GM21447 (cell line): ENCODE data around the gene HECTD4.
A peak's percentile ranks its signal among the peaks of the same experiment; 100 is the strongest.

Experiments used
- ATAC-seq: cut with Tn5 transposase; IDR thresholded peaks from one replicate; pipeline ENCODE4 v1.9.1; 2021; ENCODE audit not compliant: unreplicated experiment

HECTD4 gene

GRCh38 chr12:112322882-112323547, 59.2 kb downstream of the HECTD4 start:
- ATAC-seq, result no peak

DNA sequence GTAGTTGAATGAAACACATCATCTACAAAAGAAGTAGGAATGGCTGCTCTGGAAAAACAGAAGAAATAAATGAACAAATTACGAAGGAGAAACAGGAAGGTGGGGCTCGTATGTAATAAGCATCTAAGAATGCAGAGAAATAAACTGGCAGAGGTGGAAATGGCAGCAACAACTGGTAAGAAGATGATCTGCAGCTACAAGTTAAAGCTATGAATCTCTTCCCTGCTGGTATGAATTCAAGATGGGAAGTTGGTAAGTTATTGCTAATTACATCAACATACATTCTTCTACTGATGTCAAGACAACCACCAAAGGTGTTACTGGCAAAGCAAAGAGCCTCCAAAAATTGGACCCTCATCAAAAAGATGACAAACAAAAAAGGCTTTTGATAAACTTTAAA, 59.8 kb downstream of the HECTD4 start:
- ATAC-seq, result no peak

DNA sequence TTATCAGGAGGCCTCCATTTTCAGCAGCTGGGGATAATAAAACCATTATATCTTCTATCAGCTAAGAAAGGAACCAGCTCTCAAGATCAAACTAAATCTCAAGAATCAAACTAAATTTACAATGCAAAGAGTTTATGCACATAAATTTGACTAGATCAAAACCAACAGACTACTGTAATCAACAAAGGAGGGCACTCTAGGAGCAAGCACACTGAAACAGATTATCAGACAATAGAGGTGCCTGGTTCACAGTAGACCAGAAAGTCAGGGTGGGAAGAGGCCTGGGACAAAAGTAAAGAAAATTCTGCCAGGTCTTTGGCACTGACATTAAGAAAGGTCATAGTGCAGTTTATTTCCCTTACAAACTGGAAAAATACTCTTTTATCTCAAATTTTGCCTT, 61.0 kb downstream of the HECTD4 start:
- ATAC-seq, result no peak

DNA sequence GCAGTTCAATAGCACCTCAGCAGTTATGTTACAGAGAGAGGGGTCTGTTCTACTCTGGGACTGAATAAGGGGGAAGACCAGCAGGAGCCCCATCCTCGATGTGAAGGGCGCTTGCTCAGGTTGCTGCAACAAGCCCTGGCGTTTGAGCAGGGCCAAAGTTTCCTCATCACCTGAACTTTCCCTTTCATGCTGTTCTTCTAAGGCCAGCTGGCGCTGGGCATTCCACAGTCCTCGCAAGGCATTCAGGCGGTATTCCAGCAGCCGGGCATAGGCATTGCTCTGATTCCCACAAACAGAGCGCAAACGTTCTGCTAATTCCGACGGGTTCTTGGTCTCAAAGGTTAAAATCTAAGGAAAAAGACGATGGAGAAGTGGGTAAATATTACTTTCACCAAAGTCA, 62.8 kb downstream of the HECTD4 start:
- no peak for ATAC-seq

DNA sequence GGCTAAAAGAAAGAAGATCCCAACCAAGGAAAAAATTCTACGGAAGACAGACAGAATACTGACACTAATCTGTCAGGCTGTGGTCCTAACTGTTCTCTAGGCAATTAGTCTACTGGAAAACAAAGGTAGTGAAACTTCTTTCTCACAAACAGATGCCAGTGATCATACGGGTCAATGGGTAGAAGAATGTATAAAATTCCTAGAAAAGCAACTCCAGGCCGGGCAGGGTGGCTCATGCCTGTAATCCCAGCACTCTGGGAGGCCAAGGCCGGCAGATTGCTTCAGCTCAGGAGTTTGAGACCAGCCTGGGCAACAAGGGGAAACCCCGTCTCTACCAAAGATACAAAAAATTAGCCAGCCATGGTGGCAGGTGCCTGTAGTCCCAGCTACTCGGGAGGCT, 64.8 kb downstream of the HECTD4 start:
- no peak for ATAC-seq

- no peak for ATAC-seq
Measured at GRCh38 chr12:112314981-112315380, 67.2 kb downstream of the HECTD4 start.

GRCh38 chr12:112309797-112310196, 72.4 kb downstream of the HECTD4 start:
- no peak for ATAC-seq

DNA sequence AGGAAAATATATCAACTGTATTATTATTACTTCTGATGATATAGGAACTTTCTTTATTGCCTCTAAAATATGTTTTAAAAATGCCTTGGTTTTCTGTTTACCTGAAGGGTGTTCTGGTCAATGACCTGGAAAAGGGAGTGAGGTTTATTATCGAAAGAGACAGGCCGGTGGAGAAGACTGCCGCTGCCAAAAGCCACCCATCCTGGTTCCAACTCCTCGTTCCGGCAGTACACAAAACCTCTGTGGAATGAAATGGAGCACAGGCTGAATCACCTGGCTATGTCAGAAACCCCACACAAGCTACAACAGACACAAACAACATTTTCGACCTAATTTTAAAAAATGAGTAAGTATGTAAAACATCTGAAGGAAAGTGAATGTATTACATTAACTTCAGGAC, 73.6 kb downstream of the HECTD4 start:
- ATAC-seq, result no peak

- no peak for ATAC-seq
Measured at GRCh38 chr12:112308161-112308560, 74.1 kb downstream of the HECTD4 start.

GRCh38 chr12:112307317-112308011, 74.8 kb downstream of the HECTD4 start:
- ATAC-seq, result no peak

DNA sequence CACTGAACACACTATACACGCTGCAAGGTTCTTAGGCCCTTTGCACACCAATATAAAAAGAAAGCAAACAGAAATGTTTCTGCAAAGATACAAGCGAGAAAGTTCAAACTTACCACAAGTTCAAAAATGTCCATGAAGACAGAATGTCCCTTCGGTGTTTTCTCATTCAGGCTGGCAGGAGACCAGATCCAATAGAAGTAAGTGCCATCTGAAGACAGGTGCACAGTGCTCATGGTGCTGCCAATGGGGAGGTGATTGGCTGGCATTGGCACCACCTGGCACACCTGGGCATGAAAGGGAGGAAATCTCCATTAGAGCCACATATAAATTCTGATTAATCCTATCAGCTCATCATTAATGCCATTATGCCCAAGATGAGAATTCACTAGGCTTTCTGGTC, 76.3 kb downstream of the HECTD4 start:
- ATAC-seq, result no peak

GRCh38 chr12:112304436-112304835, 77.8 kb downstream of the HECTD4 start:
- ATAC-seq, result no peak

- no peak for ATAC-seq
Measured at GRCh38 chr12:112303799-112304198, 78.4 kb downstream of the HECTD4 start.

- peak; percentile 99 for ATAC-seq
Measured at GRCh38 chr12:112303004-112303403, 79.2 kb downstream of the HECTD4 start.

DNA sequence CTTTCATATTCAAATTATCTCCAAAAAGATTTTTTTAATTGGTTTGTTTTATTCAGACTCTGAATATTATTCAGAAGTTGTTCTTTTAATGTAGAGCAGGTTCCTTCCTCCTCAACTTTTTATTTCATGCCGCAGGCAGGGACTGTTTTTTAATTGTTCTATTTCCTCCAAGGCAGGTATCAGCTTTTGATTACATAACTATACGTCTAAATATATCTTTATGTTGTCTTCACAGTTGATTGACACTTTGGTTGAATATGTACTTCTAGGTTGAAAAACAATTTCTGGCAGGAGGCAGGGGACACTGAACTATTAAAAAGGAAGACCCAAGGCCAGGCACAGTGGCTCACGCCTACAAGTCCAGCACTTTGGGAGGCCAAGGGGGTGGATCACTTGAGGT, 82.5 kb downstream of the HECTD4 start:
- no peak for ATAC-seq

GRCh38 chr12:112297188-112297587, 85.0 kb downstream of the HECTD4 start:
- no peak for ATAC-seq

GRCh38 chr12:112296183-112296582, 86.0 kb downstream of the HECTD4 start:
- no peak for ATAC-seq

DNA sequence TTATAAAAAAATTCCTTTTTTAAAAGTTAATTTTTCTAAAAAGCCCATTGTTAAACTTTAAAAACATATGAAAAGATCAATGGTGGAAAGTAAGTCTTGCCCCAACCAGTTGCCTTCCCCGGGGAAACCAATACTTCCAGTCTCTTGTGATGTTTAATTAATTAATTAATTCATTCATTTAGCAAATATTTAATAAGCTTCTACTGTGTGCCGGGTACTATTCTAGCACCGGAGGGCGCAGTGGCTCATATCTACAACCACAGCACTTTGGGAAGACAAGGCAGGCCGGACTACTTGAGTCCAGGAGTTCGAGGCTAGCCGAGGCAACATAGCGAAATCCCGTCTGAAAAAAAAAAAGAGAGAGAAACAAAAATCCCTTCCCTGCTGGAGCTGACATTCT, 87.4 kb downstream of the HECTD4 start:
- ATAC-seq, result no peak

DNA sequence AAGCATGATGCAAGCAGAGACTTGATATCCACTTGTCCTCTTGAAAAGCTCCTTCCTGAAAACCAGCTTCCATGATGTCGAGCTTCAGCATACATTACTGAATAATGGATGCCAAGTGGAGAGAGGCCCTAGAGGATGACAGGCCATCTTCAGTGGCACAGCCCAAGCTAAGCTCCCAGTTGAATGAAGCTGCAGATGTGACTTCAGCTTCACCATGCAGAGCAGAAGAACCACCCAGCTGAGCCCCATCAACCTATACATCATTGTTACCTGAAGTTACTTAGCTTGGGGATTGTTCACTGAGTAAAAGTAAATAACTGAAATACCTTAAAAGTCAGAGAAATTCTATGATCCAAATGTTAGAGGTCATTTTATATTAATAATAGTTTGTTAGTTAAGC, 93.6 kb downstream of the HECTD4 start:
- ATAC-seq, result no peak

DNA sequence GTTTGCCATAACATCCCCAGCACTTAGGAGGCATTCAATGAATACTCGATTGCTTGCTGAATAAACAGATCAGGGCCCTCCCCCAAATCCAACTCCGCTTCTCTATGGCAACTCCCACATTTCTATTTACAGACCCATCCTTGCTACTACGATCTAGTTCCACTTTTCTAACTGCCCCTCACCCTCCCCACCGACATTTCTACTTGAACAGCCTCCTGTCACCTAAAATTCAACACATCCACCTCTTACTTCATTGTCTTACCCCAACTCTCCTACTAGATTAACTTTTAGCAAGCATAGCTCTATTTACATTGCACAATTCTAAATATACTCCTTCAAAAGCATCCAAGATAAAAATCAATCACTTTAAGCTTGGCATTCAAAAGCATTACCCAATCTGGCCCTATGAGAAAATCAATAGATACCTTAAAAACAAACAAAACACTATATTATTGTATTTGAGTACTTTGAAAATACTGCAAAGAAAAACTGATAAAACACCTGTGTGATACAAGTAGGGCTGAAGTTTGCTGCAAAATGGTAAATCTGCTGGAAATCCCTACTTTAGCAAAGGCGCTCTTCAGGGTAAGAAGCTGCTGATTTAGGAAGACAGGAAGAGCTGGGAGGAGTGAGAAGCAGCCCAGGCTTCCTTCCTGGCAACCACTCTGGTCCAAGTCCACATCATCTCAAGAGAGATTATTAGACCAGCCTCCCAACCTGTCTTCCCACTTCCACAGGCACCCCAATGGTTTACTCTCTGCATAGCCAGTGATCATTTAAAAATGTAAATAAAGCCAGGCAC, 96.4 kb downstream of the HECTD4 start:
- no peak for ATAC-seq

DNA sequence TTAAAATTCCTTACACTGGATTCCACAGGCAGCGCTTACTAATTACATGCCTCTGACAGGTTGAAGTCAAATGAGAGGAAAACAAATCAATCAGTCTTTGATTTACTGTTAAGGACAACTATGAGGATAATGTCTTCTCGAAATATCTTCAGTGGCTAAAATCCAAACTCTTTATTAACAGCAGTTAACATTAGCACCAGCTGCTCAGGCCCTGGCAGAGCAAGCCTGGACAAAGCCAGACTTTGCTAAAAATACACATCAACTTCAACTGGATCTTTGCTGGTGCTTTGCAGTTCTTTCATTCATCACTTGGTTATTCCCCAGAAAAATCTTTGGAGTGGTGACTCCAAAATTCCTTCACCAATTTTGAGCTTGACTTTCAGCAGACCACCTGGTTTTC, 98.7 kb downstream of the HECTD4 start:
- no peak for ATAC-seq

GRCh38 chr12:112282920-112283319, 99.3 kb downstream of the HECTD4 start:
- no peak for ATAC-seq
